HCT116 (cell line): ENCODE data around the gene TRMT1. TPM values are rescaled to one million over a fixed set of nuclear protein-coding genes. Genes with fewer than 3 reads are reported as not detected.

Experiments
- ATAC-seq: fragments of 200-7000 bp; cut with Tn5 transposase; 2 replicates; pipeline ENCODE4 v1.9.1; 2020; ENCODE audit warnings: mild to moderate bottlenecking, moderate library complexity
- BruUV-seq: library from RNA; stranded (reverse); fragments of 400-500 nt; replicated peaks from 2 replicates; lab custom pipeline; 2021; lab: Mats Ljungman, UMichigan
- CTCF ChIA-PET: fragments of 300-600 bp; sonication (Branson Sonifier 250); formaldehyde crosslinking; loops from one replicate; lab custom pipeline; 2021; ENCODE audit warnings: antibody characterized with exemption; lab: Charles Lee
- POLR2A ChIA-PET: fragments of 300-600, 350-600 bp; sonication (Branson Sonifier 250); formaldehyde crosslinking; loops from one replicate; lab custom pipeline; 2021; ENCODE audit warnings: antibody characterized with exemption; lab: Charles Lee
- RAD21 ChIA-PET, 2 experiments: fragments of 300-600 bp; sonication (Branson Sonifier 250); formaldehyde crosslinking; loops; one replicate each; lab custom pipeline; 2023; ENCODE audit warnings: low total read pairs in 2 of 2; ENCODE audit not compliant: uncharacterized antibody in 2 of 2, unreplicated experiment in 2 of 2, low non-redundant PET in 1 of 2; lab: Charles Lee
- DNase-seq: peaks from one replicate; pipeline ENCODE4 v3.0.0-alpha.2; 2010; ENCODE audit warnings: low read depth, low spot score
- H2AFZ ChIP-seq: fragments of 200-600 bp; shearing (Covaris generic), sonication (generic); 2 replicates; pipeline ENCODE4 v1.6.1; 2017; ENCODE audit warnings: low read depth, mixed run types, mixed read lengths, antibody characterized with exemption, low read length; ENCODE audit not compliant: poor library complexity, severe bottlenecking
- H3K27ac ChIP-seq: 2 replicates; pipeline ENCODE4 v1.5.1; 2012; ENCODE audit warnings: low read depth, low read length
- H3K27me3 ChIP-seq: fragments of 200-600 bp; sonication (generic); 2 replicates; pipeline ENCODE4 v1.6.1; 2016; ENCODE audit warnings: mixed run types, low read length, mixed read lengths; ENCODE audit not compliant: insufficient read depth
- H3K36me3 ChIP-seq, 2 experiments: fragments of 200-500 bp in 1 of 2; fragments of 200-600 bp in 1 of 2; sonication (Bioruptor generic) in 1 of 2; sonication (generic) in 1 of 2; 2 replicates each; pipeline versions ENCODE4 v1.5.1 to v1.6.1; 2014 to 2016; ENCODE audit warnings: low read length in 2 of 2, inconsistent platforms in 1 of 2, mixed read lengths in 1 of 2, mixed run types in 1 of 2; ENCODE audit not compliant: insufficient read depth in 2 of 2, control insufficient read depth in 1 of 2
- H3K4me1 ChIP-seq, 2 experiments: fragments of 200-600 bp in 1 of 2; sonication (generic) in 1 of 2; 2 replicates each; pipeline versions ENCODE4 v1.5.1 to v1.6.1; 2012 to 2017; ENCODE audit warnings: low read length in 2 of 2, inconsistent platforms in 1 of 2, mild to moderate bottlenecking in 1 of 2, mixed read lengths in 1 of 2, mixed run types in 1 of 2, moderate library complexity in 1 of 2; ENCODE audit not compliant: insufficient read depth in 2 of 2, control insufficient read depth in 1 of 2
- H3K4me2 ChIP-seq: fragments of 200-600 bp; sonication (generic); 2 replicates; pipeline ENCODE4 v1.6.1; 2017; ENCODE audit warnings: mixed run types, low read length, mixed read lengths
- H3K4me3 ChIP-seq, 2 experiments: fragments of 200-600 bp in 1 of 2; sonication (generic) in 1 of 2; replicated peaks in 1 of 2; 2 replicates each; pipeline ENCODE4 v1.5.1; 2011 to 2016; ENCODE audit warnings: low read length in 2 of 2, control low read depth in 1 of 2, low read depth in 1 of 2, mild to moderate bottlenecking in 1 of 2, mixed read lengths in 1 of 2, mixed run types in 1 of 2
- H3K79me2 ChIP-seq: fragments of 200-600 bp; sonication (generic); 2 replicates; pipeline ENCODE4 v1.6.1; 2017; ENCODE audit warnings: mild to moderate bottlenecking, mixed run types, low read length, moderate library complexity, mixed read lengths; ENCODE audit not compliant: insufficient read depth
- H3K9ac ChIP-seq: fragments of 200-600 bp; sonication (generic); 2 replicates; pipeline ENCODE4 v1.6.1; 2016; ENCODE audit warnings: low read length, mixed read lengths
- H3K9me2 ChIP-seq: fragments of 200-600 bp; sonication (generic), shearing (Covaris generic); 2 replicates; pipeline ENCODE4 v1.6.1; 2017; ENCODE audit warnings: mixed run types, mild to moderate bottlenecking, moderate library complexity; ENCODE audit not compliant: insufficient read depth
- H3K9me3 ChIP-seq, 2 experiments: fragments of 200-500 bp in 1 of 2; fragments of 200-600 bp in 1 of 2; sonication (Bioruptor generic) in 1 of 2; sonication (generic) in 1 of 2; 2 replicates each; pipeline ENCODE4 v1.6.1; 2014 to 2017; ENCODE audit warnings: low read length in 2 of 2, mixed read lengths in 2 of 2, inconsistent platforms in 1 of 2, low read depth in 1 of 2, mild to moderate bottlenecking in 1 of 2, mixed run types in 1 of 2, moderate library complexity in 1 of 2; ENCODE audit not compliant: control insufficient read depth in 1 of 2, insufficient read depth in 1 of 2
- H4K20me1 ChIP-seq: fragments of 200-600 bp; sonication (generic), shearing (Covaris generic); 2 replicates; pipeline ENCODE4 v1.6.1; 2017; ENCODE audit warnings: mixed run types, mild to moderate bottlenecking, moderate library complexity; ENCODE audit not compliant: insufficient read depth
- ATF3 ChIP-seq: IDR thresholded peaks from 2 replicates; pipeline ENCODE4 v1.6.1; 2012
- CEBPB ChIP-seq: IDR thresholded peaks from 2 replicates; pipeline ENCODE4 v1.6.1; 2012; ENCODE audit warnings: low read depth
- FOSL1 ChIP-seq: IDR thresholded peaks from 2 replicates; pipeline ENCODE4 v1.6.1; 2012; ENCODE audit warnings: low read depth
- JUND ChIP-seq: IDR thresholded peaks from 2 replicates; pipeline ENCODE4 v1.6.1; 2012
- POLR2A ChIP-seq: IDR thresholded peaks from 2 replicates; pipeline ENCODE4 v1.7.0; 2011; ENCODE audit warnings: borderline replicate concordance; ENCODE audit not compliant: insufficient read depth, insufficient read length; ENCODE audit errors: extremely low read depth
- SIN3A ChIP-seq: IDR thresholded peaks from 2 replicates; pipeline ENCODE4 v1.6.1; 2012; ENCODE audit warnings: low read depth
- SP1 ChIP-seq: IDR thresholded peaks from 2 replicates; pipeline ENCODE4 v1.6.1; 2012; ENCODE audit warnings: low read depth
- SRF ChIP-seq: IDR thresholded peaks from 2 replicates; pipeline ENCODE4 v1.6.1; 2012; ENCODE audit warnings: low read depth
- YY1 ChIP-seq: IDR thresholded peaks from 2 replicates; pipeline ENCODE4 v1.6.1; 2011; ENCODE audit warnings: low read length, low read depth, moderate library complexity, mild to moderate bottlenecking; ENCODE audit not compliant: insufficient replicate concordance; ENCODE audit errors: extremely low read depth
- ZBTB33 ChIP-seq: IDR thresholded peaks from 2 replicates; pipeline ENCODE4 v1.6.1; 2011; ENCODE audit warnings: mild to moderate bottlenecking, low read length, moderate library complexity; ENCODE audit not compliant: insufficient replicate concordance; ENCODE audit errors: extremely low read depth
- ZFX ChIP-seq: fragments of 450-650 bp; IDR thresholded peaks from 2 replicates; pipeline ENCODE4 v1.6.1; 2017
- ZNF274 ChIP-seq: fragments of 200-500 bp; sonication (Bioruptor generic); IDR thresholded peaks from 2 replicates; pipeline ENCODE4 v1.6.1; 2014; ENCODE audit warnings: mild to moderate bottlenecking, low read depth, low read length, inconsistent platforms
- intact Hi-C: fragments of 100-400 bp; cut with micrococcal nuclease; formaldehyde crosslinking; loops from 2 replicates; pipeline ENCODE4 v1.10.0; 2022
- total RNA-seq: library from RNA; stranded (reverse); gene quantifications from one replicate; pipeline ENCODE4 v1.2.1, GENCODE V29; 2021; ENCODE audit not compliant: unreplicated experiment

TRMT1 gene
- total RNA-seq, 1 experiment from 2014 or later = 84.4 TPM

- TF ChIP-seq ZNF274 (no peak), ZBTB33 (no peak), FOSL1 (no peak), SIN3A (no peak), YY1 (no peak), ATF3 (no peak), ZFX (no peak)
Measured at GRCh38 chr19:13087795-13088537, 28.6 kb downstream of the TRMT1 start (continued).

- Histone ChIP-seq H2AFZ (no peak overlapping the region), H4K20me1 (no peaks in the 10 kb centered on the region), H3K4me1 (peaks cover under 1% of the 10 kb centered on the region in 2 experiments; a peak in 2 of 4 replicates), H3K4me2 (no peak overlapping the region), H3K9ac (no peak overlapping the region), H3K36me3 (no peaks in the 10 kb centered on the region), H3K9me3 (no peaks in the 10 kb centered on the region), H3K27me3 (no peaks in the 10 kb centered on the region), H3K27ac (no peak overlapping the region), H3K4me3 (no peak overlapping the region), H3K79me2 (no peaks in the 10 kb centered on the region), H3K9me2 (no peaks in the 10 kb centered on the region)
- intact Hi-C loops = no loop called here
- DNase-seq (no peak), ATAC-seq (no peak)
- no TSS peak for BruUV-seq
- POLR2A ChIA-PET = no interaction called here
- CTCF ChIA-PET = no interaction called here
- RAD21 ChIA-PET = no interaction called here
- TF ChIP-seq SRF = no peak
- no peak for TF ChIP-seq SP1
- TF ChIP-seq ZFX = no peak
- no peak for TF ChIP-seq POLR2A
- no peak for TF ChIP-seq JUND
- no peak for TF ChIP-seq ZNF274
- TF ChIP-seq ZBTB33 = no peak
- TF ChIP-seq CEBPB = no peak
Measured at GRCh38 chr19:13087295-13087694, 29.2 kb downstream of the TRMT1 start.
